HG02973 (cell line): ENCODE data around the gene SLC25A5.
A peak's percentile ranks its signal among the peaks of the same experiment; 100 is the strongest.
"Not testable (repeated sequence)": the region's sequence is repeated elsewhere in the genome, so short reads cannot be mapped to it uniquely, and the experiment has no call there.

ENCODE experiments used
- ATAC-seq: cut with Tn5 transposase; IDR thresholded peaks from one replicate; pipeline ENCODE4 v1.9.1; 2021; ENCODE audit warnings: moderate library complexity; ENCODE audit not compliant: unreplicated experiment

Gene SLC25A5

DNA sequence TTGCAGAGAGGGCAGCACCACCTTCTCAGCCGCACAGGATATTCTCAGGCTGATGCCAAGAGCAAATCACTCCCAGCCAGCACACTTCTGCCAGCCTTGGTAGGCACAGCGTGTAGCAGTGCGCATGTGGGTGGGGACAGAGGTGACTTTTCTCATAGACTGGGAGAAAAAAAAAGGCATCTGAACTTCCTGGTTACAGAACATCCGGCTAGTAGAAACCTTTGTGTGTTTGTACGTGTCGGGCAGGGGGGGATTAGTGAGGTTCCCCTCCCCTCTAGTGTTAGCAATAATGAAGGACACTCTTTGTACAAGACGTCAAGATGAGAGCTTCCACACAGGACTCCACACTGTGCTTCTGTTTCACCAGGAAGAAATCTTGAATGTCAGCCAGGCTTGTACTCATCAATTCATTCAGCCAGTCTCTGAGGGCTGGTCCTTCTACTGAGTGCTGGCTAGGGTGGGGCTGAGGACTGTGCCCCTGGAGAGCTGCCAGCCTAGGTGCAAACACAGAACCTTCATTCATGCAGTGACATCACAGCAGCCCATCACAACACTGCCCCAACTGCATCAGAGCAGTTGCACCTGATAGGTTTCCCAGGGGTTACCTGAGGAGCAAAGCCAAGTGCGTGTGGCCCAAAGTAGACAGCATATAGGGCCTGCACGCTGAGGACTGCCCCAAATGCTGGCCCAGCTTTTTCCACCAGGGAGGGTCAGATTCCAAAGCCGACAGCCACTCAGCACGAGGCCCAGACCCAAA is 34.7 kb downstream of the SLC25A5 start:
- ATAC-seq, result no peak

DNA sequence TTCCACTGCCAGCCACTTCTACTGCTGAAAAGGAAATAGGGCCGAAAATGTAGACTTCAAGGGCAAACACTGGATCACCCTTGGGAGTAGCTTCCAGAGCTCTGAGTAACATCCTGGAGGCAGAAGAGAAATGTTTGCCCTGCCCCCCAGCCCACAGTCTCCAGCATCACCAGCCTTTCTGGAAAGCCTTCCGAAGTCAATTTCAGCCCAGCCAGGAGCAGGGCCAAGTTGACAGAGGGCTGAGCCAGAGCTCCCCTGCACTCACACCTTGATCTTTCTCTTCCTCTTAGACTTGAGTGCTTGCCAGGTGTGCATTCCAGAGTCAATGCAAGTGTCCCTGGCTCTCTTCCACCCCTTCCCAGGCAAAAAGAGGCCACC is 35.2 kb downstream of the SLC25A5 start:
- ATAC-seq, result no peak

- not testable (repeated sequence) for ATAC-seq
These were observed 36.9 kb downstream of the SLC25A5 start for GRCh38 chrX:119505145-119505544.

- ATAC-seq, result no peak
These were observed 37.7 kb downstream of the SLC25A5 start for GRCh38 chrX:119505945-119506344.

DNA sequence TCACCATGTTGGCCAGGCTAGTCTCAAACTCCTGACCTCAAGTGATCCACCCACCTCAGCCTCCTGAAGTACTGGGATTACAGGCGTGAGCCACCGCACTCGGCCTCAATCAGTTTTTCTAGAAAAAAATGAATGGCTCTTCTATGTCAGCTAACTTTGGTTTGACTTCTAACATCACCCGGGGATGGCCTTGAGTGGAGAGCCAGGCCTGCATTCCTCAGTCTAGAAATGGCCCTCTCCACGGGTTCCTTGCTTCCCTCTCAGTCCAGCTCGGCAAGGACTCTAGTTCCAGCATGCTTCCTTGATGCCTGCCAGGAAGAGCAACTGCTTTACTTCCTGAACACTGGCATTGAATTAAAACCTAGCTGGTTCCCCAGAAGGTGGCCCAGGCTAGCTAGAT is 39.0 kb downstream of the SLC25A5 start:
- ATAC-seq, result no peak

GRCh38 chrX:119512146-119512800 is 44.0 kb downstream of the SLC25A5 start:
- ATAC-seq, result no peak

DNA sequence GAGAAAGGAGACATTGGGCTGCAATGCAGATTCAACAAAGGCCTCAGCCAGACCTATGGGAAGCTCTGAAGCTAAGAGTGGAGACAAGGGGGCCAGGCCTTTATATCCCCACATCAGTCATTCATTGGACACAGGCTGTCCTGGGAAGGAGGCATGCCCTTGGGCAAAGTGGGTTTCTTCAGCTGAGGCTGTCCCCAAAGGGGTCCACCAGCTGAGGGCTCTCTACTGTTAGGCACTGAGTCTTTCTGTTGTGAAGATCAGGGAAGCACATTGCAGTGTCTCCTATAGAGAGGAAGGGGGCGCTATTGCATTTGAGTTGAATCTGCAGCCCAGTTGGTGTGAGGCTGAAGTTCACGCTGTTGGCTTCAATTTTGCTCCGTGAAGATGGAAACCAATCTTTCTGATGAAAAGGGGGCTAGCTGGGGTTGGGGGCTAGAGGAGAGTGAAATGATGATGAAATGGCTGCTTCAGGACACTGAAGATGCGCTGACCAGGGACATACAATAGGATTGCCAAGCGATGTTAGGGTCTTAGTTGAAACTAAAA is 48.0 kb downstream of the SLC25A5 start:
- ATAC-seq, result peak; percentile 63

DNA sequence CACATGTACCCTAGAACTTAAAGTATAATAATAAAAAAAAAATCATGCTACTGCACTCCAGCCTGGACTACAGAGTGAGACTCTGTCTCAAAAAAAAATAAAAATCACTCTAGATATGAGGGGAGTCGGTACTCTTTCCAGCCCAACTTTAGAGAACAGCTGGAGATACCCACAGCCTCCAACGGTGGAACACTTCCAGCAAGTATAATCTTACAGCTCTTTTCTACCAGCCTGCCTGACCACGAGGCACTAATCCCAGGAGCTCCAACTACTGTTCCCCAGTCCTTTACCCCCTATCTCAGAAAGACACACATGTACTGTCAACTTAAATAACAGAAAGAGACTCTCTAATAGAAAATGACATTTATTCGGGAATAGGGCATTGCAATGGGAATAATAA is 50.1 kb downstream of the SLC25A5 start:
- no peak for ATAC-seq
